22Rv1 (cell line): Measurements from ENCODE around the gene SLX4IP.

Source experiments
- H3K27ac ChIP-seq: fragments of 450-650 bp; 2 replicates; pipeline ENCODE4 v1.5.1; 2017
- ZFX ChIP-seq: fragments of 450-650 bp; IDR thresholded peaks from 2 replicates; pipeline ENCODE4 v1.6.1; 2017; ENCODE audit warnings: antibody characterized with exemption, borderline replicate concordance
- TF ChIP-seq, protein P1 (sequence below): fragments of 450-650 bp; IDR thresholded peaks from 2 replicates; pipeline ENCODE4 v1.5.1; 2017; ENCODE audit warnings: mild to moderate bottlenecking

Gene SLX4IP

GRCh38 chr20:10639737-10640556 lies 204.8 kb downstream of the SLX4IP start:
- no peak overlapping the region for H3K27ac ChIP-seq
- TF ChIP-seq ZFX = no peak
- TF ChIP-seq, protein P1, sequence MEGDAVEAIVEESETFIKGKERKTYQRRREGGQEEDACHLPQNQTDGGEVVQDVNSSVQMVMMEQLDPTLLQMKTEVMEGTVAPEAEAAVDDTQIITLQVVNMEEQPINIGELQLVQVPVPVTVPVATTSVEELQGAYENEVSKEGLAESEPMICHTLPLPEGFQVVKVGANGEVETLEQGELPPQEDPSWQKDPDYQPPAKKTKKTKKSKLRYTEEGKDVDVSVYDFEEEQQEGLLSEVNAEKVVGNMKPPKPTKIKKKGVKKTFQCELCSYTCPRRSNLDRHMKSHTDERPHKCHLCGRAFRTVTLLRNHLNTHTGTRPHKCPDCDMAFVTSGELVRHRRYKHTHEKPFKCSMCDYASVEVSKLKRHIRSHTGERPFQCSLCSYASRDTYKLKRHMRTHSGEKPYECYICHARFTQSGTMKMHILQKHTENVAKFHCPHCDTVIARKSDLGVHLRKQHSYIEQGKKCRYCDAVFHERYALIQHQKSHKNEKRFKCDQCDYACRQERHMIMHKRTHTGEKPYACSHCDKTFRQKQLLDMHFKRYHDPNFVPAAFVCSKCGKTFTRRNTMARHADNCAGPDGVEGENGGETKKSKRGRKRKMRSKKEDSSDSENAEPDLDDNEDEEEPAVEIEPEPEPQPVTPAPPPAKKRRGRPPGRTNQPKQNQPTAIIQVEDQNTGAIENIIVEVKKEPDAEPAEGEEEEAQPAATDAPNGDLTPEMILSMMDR = no peak

DNA sequence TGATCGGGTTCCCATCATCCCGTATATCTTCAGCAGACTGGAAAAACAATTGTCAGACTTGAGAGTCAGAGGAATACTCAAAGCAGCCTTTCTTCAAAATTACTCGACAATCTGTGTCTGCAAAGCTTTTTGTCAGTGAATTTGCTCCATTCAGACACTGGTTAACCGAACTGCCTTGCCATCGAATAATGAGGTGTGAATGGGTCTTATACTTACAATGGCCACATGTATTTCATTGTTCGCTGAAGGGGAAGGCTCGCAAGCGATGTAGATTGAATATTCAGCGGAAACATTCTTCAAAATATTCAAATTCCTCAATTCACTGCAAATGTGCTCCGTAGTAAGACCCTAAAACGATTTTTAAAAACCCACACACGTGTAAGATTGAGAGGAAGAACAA lies 205.8 kb downstream of the SLX4IP start:
- TF ChIP-seq, protein P1 = no peak
- no peak for TF ChIP-seq ZFX

DNA sequence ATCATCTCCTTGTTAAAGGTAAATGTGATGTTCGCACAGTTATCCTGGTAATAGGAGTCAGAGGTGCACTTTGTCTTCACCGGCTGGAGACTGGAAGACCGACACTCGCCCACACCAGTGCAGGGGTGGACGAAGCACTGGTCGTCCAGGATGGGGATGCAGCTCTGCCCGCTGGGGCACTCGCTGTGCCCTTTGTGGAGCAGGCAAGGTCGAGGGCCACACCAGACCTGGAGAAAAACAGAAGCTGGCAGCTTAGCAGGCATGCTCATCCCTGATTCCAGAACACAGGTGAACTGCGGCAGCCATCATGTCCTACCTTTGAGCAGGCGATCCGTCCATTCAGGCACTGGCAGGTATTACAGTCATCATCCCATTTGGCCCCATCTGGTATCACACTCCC lies 206.4 kb downstream of the SLX4IP start:
- TF ChIP-seq, protein P1 = no peak
- no peak for TF ChIP-seq ZFX
- H3K27ac ChIP-seq = no peak overlapping the region

More for the DNA sequence above, 205.8 kb downstream of the SLX4IP start:
- H3K27ac ChIP-seq = no peak overlapping the region

- H3K27ac ChIP-seq = no peak overlapping the region
- no peak for TF ChIP-seq ZFX
- TF ChIP-seq, protein P1 = no peak
Observed at GRCh38 chr20:10641893-10642292, 206.8 kb downstream of the SLX4IP start.

DNA sequence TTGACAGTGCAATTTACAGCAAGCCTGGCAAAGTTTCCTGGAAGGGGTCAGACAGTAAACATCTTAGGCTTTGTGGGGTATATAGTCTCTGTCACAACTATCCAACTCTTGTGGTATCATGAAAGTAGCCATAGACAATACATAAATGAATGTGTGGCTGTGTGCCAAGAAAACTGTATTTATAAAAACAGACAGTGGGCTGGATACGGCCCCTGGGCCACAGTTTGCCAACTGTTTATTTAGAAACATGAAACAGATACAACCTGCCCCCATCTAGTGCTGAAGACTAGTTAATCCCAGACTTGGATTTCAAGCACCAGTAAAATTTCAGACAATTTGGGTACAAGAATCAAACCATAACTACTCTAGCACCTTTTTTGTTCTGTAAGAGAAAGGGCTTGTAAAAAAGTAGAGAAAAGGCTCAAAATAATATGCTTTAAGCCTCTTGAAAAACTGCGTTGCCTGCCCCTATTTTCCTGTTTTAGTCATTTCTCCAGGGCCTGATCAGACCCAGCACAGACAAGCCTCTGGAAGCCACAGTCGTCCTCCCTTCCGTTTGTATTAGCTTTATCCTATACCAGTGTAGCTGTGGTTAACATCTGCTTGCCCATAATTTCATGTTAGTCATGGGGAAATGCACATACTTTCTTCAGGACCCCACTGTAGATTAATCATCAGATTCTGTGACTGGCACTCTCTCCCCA lies 207.9 kb downstream of the SLX4IP start:
- H3K27ac ChIP-seq = no peak overlapping the region
- no peak for TF ChIP-seq ZFX
- TF ChIP-seq, protein P1 = no peak

DNA sequence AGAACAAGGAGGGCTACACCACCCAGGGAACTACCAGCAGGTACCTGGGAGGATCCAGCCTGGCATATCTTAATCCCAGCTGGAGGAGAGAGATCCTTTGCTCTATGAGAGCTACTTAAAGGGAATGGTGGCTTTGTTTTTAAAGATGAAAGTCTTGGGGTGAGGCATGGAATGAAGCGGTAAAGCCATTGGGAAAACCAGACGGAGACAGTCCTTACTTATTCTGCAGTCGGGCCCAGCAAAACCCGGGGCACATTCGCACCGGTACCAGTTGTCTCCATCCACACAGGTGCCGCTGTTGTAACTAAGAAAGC lies 208.4 kb downstream of the SLX4IP start:
- TF ChIP-seq, protein P1 = no peak
- TF ChIP-seq ZFX = no peak
- no peak overlapping the region for H3K27ac ChIP-seq
